Stimulated activated CD4-positive, alpha-beta T cell treated with anti-CD3 and anti-CD28 coated beads, Interleukin-12 subunit alpha, Interleukin-12 subunit beta, amount 100 ng/mL, for 4 hours (primary cell): ENCODE results near the gene SHISAL1.

Experiments
- DNase-seq: peaks from one replicate; pipeline ENCODE4 v3.0.0-alpha.2; 2020

Gene SHISAL1

DNA sequence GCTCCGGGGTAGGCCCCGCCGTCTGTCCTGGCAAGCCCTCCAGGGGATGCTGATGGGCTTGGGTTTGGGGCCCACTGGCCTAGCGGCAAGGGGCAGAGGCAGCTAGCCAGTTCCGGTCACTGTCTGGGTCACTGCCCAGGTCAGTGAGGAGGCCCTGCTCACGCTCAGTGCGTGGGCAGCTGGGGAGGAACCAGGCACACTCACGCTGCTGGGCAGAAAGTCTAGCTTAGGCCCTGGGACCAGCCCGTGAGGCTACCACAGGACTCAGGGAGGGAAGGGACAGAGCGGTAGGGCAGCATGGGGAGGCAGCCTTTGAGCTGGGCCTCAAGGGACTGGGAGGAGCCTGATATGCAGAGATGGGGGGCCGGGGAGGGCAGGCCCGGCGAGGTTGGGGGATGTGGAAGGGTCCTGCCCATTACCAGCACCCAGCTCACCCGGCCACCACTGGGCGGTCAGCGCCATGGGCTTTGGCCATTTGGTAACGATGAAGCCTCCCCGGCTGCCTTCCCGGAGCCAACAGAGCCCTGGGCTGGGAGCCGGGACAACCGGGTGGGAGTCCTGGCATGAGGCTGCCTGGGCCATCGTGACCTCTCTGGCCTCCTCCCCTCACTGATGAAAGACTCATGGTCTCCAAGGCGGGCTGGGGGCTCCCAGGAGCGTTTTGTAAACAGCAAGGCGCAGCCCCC is 14.2 kb downstream of the SHISAL1 start:
- no peak for DNase-seq

DNA sequence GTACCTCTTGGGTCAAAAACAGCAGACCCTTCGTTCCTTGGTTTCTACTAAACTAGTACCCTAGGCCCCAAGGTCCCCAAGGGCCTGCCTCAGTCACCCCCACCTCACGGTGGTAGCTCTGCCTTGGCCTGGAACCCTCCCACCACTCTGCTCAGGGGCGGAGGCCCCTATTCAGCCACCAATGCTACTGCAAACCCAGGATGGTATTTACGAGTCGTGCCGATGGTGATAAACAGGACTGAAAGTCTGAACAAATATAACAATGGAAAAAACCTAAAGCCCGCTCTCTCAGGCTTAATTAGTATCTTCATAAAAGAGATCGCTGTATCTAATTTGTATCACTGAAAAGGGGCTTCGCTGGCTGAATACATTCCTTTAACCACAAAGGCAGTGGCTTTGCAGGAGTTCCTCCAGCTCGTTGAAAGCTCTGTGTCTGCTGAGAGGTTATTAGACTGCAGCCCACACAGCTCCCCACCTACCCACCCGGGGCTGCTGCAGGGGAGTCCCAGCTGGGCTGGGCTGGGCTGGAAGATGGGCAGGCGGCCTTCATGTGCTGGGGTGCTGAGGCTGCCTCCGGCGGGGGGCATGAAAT is 15.2 kb downstream of the SHISAL1 start:
- DNase-seq, result no peak

DNA sequence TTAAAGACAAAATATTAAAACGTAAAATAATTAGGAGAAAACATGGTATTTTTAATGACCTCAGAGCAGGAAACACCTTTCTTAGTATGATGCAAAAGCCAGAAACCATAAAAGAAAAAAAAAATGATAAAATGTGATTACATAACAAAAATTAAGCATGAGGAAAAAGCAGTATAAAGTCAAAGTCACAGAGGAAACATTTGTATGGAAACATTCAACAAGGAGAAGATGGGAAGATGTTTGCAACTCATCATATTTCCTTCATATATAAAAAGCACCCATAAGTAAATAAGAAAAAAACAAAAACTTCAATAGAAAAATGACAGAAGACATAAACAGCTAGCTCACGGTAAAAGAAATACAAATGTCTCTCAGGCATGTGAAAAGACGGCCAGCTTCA is 17.3 kb downstream of the SHISAL1 start:
- no peak for DNase-seq

DNA sequence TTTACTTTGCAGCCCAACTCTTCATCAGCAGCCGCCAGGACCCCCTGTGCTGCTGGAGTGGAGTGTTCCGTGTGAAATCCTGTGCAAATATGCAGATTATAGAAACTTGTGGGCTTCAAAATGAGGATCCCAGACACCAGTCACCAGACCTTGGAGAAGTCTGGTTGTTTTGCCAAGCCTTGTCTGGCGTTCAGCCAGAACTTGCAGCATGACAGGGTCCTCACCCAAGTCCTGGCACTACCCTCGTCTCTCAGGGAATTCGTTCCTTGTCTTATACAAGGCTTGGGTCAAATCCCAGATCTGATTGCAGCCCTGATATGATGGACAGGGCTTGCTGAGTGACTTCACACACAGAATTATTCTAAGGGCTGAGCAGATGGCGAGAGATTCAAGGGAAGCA is 18.9 kb downstream of the SHISAL1 start:
- DNase-seq, result no peak

DNA sequence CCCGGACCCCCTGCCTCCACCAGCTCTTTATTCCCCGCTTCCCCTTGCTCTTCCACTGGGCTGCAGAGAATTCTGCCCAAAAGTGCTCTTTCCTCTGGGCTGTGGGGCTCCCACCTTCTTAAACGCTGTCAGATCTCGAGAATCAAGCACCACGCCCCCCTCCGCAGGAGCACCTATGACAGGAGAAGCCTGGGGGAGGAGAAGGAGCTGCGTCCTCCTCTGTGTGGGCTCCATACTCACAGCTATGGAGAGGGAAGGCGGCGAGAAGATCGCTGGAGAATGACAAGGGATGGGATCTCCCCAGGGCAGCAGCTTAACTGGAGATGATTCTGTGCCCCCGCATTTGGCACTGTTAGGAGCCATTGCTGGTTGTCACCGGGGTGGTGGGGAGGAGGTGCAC is 19.7 kb downstream of the SHISAL1 start:
- no peak for DNase-seq

DNA sequence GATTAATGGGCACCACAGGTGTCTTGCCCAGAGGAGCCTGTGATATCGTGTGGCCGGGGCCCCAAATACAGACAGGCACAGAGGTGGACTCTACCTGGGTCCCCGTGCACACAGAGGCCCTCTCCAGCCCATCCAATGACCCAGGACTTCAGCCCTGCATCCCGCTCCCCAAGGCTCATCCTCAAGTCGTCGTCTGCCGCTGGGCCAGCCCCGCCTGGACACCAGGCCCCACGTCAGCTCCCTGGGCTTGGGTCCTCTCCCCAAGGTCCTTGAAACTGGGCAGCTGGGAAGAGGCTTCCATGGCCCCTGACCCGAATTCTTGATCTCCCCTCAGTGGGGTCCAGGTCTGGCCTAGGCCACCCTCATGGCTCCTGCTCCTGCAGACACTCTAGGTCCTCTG is 20.2 kb downstream of the SHISAL1 start:
- no peak for DNase-seq

DNA sequence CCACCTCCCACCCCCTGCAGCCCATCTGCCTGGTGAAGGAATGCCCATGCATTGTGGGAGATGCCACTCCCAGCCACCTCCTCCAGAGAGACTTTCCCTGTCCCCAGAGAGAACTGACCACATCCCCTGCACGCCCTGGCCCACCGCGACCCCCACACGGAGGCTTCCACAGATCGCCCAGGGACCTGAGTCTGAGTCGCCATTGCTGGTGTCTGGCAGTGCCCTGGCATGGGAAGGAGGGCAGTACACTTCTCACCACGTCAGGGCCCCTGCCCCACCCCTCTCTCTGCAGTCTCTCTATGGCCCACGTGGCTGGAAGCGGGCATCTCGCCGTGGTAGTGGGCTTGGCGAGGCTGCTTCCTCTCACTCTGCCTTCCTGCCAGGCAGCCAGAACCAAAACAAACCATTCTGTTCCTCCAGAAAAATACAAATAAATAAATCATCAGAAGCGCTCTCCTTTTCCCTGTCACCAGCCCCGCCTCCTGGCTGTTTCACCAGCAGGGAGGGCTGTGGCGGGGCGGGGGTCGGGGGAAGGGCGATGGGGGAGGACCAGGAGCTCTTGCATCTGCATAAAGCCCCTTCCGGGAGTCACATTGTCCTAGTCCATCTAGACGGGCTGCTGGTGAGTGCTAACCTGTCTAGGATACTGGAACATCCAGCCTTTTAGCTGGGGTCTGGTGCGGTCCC is 20.9 kb downstream of the SHISAL1 start:
- DNase-seq, result no peak

DNA sequence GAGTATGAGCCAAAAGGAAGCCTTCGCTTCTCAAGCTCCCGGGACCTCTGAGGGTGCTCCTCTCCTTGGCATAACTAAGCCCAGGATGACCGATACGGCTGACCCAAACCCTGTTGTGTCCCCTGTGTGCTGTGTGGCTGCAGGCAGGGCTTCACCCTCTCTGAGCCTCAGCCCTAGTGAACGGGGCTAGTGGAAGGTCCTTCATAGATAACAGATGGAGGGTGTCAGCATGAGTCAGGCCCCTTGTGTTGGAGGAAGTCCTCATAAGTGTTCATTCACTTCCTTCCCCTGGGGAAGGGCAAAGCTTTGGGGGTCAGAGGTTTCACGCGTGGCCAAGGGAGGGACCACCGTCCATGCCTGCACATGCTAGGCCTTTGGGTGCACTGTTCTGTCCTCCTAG is 21.5 kb downstream of the SHISAL1 start:
- no peak for DNase-seq

DNA sequence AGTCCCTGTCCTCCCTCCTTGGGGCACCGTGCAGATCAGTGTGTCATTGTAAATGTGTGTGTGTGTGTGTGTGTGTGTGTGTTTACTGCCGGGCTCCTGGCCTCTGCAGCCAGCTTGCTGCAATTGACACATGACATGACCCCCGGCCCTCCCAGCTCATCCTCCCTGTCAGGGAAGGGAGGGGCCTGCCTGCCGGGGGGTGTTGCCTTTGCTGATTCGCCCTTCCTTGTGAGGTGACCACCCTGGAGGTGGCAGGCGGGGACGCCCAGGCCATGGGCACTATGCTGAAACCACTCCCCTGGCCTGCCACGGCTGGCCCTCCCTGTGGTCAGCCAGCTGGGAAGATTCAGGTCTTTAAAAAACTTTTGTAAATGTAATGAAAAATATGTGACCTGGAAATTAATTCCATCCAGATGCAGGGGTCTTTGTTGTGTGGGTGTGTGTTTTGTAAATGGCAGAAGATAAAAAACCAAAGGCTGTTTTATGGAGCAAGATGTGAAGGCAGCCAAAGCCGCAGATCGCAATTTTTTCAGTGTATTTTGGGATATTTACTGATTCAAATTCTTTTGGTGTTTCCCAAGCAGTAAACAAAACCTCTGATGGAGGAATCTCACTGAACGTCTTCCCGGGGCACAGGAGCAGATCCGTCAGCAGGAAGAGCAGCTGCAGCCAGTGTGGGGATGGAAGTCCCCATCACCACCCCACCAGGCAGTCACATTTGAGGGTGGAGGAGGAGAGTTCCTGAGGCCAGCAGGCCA is 23.2 kb downstream of the SHISAL1 start:
- DNase-seq, result no peak

DNA sequence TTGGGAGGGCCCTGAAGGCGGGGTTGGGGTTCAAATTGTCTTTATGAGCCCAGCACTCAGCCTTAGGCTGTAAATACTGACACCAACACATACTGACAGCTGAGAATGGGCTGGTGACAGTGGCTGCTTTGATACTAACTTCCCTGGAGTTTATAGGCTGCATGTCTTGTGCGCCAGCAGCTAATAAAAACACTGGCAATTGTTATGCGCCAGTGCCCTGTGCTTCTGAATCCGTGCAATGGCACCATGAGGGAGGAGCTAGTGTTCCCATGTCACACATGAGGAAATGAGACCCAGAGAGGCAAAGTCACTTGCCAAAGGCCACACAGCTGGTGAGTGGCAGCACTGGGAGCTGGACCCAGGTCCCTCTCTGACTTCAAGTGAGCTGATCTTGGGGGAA is 23.8 kb downstream of the SHISAL1 start:
- no peak for DNase-seq

DNA sequence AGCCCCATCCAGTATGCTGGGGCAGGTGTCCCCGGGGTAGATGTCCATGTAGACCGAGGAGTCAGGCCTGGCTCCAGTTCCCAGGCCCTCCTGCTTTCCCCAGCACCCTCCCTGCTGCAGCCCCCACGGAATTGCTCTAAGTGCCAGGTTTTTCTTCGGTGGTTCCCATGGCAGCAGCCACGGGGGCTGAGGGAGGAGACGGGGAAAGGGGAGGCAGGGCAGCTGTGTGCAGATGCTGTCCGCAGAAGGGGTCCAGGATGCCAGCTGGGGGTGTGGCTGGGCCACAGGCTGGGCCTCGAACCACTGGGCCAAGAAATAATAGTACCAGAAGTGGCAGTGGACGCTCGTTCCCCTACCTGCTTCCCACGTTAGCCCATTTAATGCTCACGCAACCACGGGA is 25.0 kb downstream of the SHISAL1 start:
- no peak for DNase-seq

DNA sequence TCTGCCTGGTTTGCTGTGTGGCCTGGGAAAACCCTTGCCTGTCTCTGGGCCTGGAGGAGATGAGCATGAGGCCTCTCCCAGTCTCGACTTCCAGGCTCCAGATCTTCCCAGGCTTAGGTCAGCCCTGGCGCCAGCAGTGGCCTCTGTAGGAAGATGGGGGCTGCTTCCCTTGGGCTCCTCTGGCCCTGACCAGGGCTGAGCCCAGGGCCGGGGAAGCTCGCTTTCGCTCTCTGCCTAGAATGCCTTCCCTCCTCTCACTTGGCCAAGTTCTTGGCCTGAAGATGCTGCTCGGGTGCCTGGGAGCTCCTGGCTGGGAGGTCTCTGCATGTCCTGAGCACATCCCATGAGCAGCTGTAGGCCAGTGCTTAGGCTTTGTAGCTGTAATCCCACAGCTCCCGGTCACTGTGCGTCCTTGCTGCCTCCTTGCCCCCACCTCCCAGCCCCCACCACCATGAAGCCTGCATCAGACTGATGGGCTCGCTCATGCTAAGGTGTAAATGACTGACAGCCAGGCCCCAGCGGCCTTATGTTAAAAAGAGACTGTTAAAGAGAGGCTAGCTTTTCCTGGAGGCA is 25.5 kb downstream of the SHISAL1 start:
- DNase-seq, result no peak

DNA sequence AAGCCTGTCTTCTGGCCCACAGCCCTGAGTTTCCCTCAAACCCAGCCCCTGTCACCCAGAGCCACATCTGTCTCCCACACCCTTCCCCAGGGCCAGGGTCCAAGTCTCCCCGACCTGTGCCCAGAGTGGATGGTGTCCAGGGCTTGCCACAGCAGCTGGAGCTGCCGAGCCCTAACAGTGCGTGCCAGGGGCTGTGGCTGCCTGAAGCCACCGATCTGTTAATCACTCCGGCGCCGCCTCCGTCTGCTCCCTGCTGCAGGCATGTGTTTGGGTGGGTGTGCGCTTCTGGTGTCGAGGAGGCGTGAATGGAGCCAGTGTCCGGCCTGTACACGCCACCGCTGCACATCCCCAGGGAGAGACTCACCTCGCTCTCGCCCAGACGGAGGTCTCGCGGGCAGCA is 26.1 kb downstream of the SHISAL1 start:
- DNase-seq, result no peak

DNA sequence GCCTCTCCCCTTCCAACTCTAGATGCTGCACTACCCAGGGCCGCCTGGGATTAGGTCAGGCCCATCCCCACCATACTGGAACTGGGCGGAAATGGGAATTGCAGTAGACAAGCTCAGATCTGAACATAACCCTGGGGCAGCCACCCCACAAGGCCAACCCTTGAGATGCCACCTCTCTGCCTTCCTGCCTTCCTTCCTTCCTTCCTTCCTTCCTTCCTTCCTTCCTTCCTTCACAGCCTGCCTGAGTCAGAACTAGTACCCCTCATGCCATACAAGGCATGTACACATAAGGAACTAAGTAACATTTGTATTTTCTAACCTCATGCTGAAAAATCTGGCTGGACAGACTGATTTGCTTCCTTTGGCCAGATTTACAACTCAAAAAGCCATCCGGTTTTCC is 28.0 kb downstream of the SHISAL1 start:
- no peak for DNase-seq

DNA sequence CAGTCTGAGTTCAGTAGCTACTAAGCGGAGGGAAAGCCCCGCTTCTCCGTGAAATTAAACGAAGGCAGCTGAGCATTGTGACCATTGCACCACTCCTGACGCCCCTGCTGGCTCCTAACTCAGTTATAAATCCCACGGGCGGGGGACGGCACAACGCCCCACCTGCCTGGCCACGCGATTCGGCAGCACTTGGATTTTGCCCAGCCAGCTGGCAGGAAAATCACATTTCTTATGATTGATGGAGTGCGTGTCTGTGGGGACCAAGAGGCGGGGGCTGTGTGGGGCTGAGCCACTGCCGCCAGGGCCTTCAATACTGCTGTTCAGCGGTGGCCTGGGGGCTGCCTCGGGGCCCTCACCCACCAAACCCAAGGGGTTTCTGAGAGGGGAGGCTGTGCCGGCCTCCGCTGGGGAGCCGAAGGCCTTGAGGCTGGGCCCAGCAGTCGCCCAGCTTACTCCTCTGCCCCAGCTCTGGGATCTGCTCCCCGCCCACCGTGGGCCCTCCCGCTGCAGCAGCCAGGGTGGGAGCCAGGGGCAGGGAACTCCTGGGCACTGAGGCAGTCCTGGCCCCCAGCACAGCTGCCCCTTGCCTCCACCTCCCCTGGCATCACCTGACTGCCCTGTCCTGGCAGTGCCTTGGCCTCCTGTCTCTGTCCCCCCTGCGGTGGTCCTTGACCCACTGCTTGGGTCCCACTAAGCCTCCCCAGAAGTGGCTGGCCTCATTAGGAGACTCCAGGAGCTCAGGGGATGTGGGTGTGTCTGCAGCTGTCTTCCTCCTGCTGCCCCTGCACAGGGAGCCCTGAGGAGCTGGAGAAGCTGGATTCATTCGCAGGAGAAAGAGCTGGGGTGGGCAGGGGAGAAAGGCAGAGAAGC is 30.7 kb downstream of the SHISAL1 start:
- no peak for DNase-seq

DNA sequence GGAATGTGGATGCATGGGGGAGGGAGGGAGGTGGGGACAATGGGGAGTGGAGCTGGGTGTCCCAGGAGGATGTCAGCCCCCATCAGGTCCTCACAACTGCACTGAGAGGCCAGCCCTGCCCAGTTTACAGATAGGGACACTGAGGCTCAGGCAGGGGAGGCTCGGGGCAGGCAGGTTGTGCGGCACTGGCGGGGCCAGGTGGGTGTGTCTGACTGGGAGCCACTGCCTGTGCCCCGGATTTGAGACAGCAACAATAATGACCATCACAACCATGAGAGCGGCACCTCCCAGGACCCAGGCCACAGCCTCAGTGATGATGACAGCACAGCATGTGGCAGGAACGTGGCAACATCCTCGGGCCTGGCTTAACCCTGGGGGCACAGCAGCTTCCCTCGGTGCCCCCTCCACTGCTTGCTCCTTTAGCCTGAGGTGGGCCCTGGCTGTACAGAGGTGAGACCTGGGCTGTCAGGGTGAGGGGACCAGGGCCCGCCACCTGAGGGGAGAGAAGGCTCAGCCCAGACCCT is 32.0 kb downstream of the SHISAL1 start:
- DNase-seq, result no peak

DNA sequence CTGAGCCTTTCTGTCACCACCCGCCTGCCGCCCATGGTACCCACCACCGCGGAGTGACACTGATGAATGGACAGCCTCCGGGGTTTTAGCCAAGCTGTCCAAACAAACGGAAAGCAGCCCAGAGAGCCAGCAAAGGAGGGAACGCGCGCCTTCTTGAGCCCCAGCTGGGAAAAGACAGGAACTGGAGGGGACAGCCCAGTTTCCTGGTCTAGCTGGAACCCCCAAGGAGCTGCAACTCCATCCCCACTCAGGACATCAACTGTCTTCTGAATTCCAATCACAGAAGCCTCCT is 33.7 kb downstream of the SHISAL1 start:
- no peak for DNase-seq

DNA sequence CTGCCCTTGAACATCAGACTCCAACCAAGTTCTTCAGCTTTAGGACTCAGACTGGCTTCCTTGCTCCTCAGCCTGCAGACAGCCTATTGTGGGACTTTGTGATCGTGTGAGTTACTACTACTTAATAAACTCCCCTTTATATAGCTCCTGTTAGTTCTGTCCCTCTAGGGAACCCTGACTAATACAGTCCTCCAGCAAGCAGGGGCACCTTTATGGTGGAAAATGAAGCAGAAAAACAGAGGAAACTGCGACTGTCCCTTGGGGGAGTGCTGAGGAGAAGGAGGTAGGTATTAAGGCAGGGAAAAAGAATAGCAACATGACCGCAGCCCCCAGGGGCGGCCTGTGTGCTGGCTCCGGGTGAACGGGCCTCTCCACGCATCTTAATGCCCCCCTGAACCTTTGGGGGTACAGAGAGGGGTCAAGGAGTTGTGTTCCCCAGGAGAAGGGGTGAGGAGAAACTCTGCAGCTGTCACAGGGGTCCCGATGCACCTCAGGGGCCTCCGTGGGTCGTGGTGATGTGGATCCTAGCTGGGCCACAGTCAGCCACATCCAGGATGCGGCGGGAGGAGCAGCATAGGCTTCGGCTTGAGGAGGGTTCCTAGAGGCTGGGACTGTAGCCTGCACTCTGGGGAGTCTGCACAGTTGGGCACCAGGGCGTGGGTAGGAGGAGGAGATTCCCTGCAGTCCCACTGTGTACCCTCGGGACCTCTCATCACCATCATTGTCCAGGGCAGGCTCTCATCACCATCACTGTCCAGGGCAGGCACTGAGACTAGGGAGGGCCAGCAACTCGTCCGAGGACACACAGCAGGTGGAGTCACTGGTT is 34.3 kb downstream of the SHISAL1 start:
- no peak for DNase-seq

DNA sequence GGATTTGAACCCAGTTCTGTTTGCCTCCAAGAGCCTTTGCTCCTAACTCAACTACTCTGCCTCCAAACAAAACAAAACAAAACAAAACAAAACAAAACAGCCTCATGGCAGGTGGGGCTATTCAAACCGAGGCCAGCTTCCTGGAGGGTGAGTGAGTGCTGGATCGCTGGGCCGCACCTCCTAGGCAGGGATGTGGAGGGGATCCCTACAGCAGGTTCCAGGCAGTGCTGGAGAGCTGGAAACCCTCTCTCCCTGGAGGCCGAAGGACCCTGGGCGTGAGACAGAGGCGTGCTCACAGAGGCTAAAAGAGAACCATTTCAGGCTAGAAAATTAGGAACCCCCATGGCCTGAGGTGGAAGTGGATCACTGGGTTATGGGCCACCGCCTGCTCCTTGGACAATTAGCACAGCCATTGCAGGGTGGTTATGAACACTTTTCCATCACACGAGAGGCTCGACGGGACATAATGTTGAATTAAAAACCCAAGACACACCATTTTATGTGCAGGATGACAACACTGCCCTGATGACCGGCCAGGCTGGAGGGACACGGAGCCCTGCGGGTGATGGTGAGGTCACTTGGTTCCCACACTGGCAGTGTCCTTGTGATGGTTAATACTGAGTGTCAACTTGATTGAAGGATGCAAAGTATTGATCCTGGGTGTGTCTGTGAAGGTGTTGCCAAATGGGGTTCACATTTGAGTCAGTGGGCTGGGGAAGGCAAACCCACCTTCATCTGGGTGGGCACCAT is 35.2 kb downstream of the SHISAL1 start:
- DNase-seq, result no peak

DNA sequence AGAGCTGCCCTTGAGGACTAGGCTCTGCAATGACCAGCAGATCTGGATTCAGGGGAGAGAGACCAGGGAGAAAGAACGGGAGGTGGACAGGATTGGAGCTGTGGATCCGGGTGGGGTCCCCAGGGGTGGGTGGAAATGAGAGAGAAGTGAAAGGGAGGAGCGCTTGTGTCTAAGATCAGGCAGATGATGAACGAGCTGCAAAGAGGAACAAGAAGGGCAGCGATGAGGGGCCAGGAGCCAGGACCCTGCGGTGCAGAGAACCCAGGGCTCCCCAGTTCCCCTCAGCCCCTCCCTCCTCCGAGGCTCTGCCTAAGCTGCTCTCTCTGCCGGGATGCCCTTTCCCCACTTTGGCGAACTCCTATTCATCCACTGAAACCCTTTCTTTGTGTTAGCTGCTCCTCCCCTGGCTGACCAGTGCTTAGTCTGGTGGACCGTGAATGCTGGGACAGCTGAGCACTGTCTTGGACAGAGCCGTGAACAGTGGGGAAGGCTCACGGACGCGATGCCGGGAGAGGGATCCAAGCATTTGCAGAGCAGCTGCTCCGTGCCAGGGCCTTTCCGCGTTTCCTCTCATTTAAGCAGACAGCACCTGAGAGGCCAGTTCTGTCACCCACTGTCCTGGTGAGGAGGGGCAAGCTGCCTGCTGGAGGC is 35.9 kb downstream of the SHISAL1 start:
- no peak for DNase-seq
